Glomerular visceral epithelial cell (primary cell): ENCODE measurements around the gene TMEM190.
A peak's percentile ranks its signal among the peaks of the same experiment; 100 is the strongest.
"Not testable (repeated sequence)": the region's sequence is repeated elsewhere in the genome, so short reads cannot be mapped to it uniquely, and the experiment has no call there.

Source experiments
- DNase-seq: peaks from one replicate; pipeline ENCODE4 v3.0.0-alpha.2; 2016; ENCODE audit errors: extremely low spot score

The TMEM190 gene

GRCh38 chr19:55376241-55376933 lies at the start of gene TMEM190:
TMEM190 (plus strand) TSS chr19:55376826; CDS start chr19:55376854, 28 bp downstream.
- DNase-seq: no peak

DNA sequence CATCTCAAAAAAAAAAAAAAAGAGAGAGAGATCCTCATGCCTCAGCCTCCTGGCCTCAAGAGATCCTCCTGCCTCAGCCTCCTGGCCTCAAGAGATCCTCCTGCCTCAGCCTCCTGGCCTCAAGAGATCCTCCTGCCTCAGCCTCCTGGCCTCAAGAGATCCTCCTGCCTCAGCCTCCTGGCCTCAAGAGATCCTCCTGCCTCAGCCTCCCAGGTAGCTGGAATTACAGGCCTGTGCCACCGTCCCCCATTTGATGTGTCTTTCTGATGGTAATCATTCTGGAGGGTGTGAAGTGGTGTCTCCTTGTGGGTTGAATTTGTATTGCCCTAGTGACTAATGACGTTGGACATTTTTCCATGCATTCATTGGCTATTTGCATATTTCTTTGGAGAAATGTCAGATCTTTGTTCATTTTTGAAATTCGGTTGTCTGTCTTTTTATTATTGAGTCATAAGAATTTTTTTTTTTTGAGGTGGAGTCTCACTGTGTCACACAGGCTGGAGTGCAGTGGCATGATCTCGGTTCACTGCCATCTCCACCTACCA lies 47.8 kb upstream of the TMEM190 start:
- not testable (repeated sequence) for DNase-seq

DNA sequence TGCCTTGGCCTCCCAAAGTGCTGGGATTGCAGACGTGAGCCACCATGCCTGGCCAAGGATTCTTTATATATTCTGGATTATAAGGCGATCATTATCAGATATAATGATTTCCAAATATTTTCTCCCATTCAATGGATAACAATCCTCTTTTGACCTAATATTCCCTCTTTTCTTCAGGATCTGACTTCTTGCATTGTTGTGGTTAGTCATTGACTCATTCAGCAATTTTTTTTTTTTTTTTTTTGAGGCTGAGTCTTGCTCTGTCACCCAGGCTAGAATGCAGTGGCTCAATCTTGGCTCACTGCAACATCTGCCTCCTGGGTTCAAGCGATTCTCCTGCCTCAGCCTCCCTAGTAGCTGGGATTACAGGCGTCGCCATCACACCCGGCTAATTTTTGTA lies 46.8 kb upstream of the TMEM190 start:
- not testable (repeated sequence) for DNase-seq

GRCh38 chr19:55333870-55334269 lies 42.8 kb upstream of the TMEM190 start:
- DNase-seq: no peak

DNA sequence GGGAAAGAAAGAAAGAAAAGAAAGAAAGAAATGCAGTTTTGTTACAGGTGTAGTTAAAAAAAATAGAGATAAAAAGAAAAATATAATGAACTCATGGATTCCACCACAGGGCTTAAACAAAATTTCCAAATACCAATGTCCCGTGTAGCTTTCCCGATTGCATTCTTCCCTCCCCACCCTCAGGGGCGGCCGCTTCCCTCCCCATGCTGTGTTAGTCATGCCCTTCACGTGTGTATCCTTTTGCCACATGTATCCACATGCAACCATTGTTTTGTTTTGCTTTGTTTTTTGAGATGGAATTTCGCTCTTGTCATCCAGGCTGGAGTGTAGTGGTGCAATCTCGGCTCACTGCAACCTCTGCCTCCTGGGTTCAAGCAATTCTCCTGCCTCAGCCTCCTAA lies 40.5 kb upstream of the TMEM190 start:
- no peak for DNase-seq

- DNase-seq: peak; percentile 100
These were observed 37.3 kb upstream of the TMEM190 start, which contains the start of gene KMT5C for GRCh38 chr19:55339105-55339888. KMT5C (plus strand) TSS chr19:55339876; CDS start chr19:55341937, 2,061 bp downstream.

DNA sequence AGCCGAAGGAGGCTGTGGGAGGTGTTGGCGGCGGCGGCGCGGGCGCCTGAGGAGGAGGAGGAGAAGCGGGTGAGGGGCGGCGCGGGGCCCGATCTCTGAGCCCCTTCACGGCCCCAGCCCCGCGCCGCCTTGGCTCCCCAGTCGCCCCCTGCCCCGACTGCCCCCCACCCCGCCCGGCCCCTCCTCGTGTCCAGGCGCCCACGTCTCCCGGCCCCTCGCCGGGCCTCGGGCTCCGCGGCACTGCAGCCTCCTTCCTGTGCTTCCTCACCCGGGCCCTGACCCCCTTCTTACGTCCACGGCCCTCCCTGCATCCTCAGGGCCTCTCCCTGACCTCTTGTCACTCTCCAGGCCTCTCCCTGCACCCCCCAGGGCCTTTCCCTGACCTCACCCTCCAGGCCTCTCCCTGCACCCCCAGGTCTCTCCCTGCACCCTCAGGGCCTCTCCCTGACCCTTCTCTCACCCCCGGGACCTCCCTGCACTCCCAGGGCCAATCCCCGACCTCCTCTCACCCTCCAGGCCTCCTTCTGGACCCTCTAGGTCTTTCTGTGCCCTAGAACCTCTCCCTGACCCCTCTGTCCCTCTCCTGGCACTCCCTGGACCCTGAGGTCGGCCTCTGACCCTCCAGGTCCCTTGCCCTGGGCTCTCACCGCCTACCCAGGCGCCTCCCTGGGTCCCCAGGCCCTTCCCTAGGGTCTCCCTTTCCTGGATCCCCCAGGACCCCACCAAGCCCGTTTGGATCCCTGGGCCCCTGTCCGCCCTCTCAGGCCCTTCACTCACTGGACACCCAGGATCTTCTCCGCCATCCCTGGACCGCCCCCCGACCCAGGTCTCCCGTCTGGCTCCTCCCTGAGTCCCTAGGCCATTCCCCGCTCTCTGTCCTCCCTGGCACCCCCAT lies 36.5 kb upstream of the TMEM190 start:
- no peak for DNase-seq

- no peak for DNase-seq
These were observed 35.9 kb upstream of the TMEM190 start for GRCh38 chr19:55340784-55341147.

- DNase-seq: peak; percentile 76
These were observed 35.4 kb upstream of the TMEM190 start for GRCh38 chr19:55341171-55341588.

- no peak for DNase-seq
These were observed 34.8 kb upstream of the TMEM190 start for GRCh38 chr19:55341595-55342531.

DNA sequence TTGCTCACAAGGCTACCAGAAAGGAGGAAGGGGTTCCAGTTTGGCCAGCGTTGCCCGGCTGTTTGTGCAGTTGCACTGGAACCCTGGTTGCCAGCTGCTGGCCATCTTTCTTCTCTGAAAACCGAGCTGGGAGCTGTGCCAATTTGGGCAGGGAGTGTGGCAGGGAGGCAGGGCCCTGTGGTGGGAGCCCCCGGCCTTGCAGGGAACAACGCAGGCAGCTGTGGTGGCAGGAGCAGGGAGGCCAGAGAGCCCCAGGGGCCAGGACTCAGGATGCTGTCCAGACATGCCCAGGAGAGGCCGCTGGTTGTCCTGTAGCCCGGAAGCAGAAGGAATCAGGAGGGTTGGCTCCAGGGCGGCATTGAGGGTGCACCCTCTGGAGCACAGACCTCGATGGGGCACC lies 32.2 kb upstream of the TMEM190 start:
- peak; percentile 50 for DNase-seq

GRCh38 chr19:55345101-55345817 lies 31.4 kb upstream of the TMEM190 start:
- DNase-seq: no peak

- DNase-seq: peak; percentile 46
These were observed 30.6 kb upstream of the TMEM190 start for GRCh38 chr19:55345818-55346724.

DNA sequence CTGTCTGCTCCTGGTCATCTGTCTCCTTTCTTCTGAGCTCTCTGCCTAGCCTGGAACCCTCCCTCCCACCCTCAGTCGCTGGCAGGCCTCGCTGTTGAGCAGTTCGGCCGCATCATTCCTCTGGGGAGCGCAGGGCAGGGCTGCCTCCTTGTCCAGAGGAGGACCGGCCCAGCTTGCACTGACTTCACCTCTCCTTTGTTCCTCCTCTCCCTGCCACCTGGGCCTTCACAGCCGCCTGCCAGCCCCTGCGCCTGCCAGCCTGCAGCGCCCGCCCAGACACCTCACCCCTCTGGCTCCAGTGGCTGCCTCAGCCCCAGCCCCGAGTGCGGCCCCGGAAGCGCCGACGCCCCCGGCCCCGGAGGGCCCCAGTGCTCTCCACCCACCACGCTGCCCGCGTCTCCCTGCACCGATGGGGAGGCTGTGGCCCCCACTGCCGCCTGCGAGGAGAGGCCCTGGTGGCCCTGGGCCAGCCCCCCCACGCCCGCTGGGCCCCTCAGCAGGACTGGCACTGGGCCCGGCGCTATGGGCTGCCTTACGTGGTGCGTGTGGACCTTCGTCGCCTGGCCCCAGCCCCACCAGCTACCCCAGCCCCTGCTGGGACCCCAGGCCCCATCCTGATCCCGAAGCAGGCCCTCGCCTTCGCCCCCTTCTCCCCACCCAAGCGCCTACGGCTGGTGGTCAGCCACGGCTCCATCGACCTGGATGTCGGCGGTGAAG lies 29.7 kb upstream of the TMEM190 start:
- DNase-seq: no peak

GRCh38 chr19:55347442-55348009 lies 29.1 kb upstream of the TMEM190 start:
- DNase-seq: no peak

- no peak for DNase-seq
These were observed 28.1 kb upstream of the TMEM190 start for GRCh38 chr19:55348317-55349034.

GRCh38 chr19:55350620-55351315 lies 25.9 kb upstream of the TMEM190 start:
- DNase-seq: no peak
